ENCODE measurements around the gene PHLPP2.

DNA sequence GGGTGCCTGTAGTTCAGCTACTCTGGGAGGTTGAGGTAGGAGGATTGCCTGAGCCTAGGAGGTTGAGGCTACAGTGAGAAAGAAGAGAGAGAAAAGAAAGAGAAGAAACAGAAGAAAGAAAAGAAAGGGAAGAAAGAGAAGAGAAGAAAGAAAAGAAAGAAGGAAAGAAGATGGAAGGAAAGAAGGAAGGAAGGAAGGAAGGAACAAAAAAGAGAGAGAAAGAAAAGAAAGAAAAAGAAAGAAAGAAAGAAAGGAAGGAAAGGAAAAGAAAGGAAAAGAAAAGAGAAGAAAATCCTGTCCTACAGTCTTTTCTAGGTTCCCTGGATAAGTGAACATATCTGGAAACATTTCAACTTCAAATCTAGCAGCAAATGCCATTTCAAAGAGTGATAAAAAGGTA, 29.6 kb upstream of the PHLPP2 start:
- TF ChIP-seq CTCF (conservative IDR thresholded peaks at IDR 0.05; ENCODE audit: low read length) (no peak), EZH2phosphoT487 (IDR thresholded peaks at IDR 0.05; ENCODE audit: borderline replicate concordance, low read depth, low read length) (no peak)
